EL (cell line): Measurements from ENCODE around the gene ERP27.
A peak's percentile ranks its signal among the peaks of the same experiment; 100 is the strongest.

Experiments used
- DNase-seq: peaks from one replicate; pipeline ENCODE4 v3.0.0-alpha.2; 2016

The ERP27 gene

GRCh38 chr12:14959463-14959862 is 21.1 kb upstream of the ERP27 start:
- DNase-seq, result no peak

- no peak for DNase-seq
Measured at GRCh38 chr12:14959126-14959440, 20.7 kb upstream of the ERP27 start.

GRCh38 chr12:14958361-14959125 is 20.2 kb upstream of the ERP27 start:
- no peak for DNase-seq

GRCh38 chr12:14957551-14958168 is 19.3 kb upstream of the ERP27 start:
- no peak for DNase-seq

GRCh38 chr12:14956905-14957304 is 18.6 kb upstream of the ERP27 start:
- DNase-seq, result no peak

DNA sequence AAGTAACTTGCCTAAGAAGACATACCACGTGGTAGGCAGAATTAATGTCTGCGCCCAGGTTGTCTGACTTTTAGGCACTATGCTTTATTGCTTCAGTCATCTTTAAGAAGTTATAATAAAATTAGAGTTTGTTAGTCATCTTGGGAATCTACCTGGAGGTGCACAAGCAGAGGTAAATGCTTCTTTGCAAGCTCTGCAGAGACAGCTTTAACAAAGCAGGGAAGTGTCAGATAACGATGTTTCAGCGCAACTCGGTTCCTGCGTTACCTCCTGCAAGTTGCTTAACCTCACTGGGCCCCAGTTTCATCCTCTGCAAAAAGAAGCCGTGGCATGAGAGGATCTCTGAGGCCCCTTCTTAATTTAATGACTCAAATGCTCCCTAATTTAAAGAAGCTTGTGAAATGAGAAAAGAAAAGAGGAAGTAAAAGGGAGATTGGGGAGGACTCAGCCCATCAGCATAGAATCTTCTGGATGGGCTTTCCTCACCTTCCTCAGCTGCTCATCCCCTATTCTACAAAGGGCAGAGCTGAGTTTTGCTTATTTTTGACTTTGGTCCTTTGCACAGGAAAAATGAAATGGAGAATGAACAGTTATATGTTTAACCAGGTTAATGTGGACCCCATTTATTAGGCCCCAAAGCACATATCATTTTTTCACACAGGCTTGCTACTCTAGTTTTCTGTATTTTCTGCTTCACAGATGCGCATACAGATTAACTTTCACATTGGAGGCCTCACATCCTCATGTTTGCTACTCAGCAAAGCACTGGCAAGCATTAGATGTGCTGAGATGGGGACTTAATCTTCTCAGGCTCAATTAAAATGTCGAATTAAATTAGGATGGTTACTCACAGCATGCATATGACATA is 17.9 kb upstream of the ERP27 start:
- no peak for DNase-seq

DNA sequence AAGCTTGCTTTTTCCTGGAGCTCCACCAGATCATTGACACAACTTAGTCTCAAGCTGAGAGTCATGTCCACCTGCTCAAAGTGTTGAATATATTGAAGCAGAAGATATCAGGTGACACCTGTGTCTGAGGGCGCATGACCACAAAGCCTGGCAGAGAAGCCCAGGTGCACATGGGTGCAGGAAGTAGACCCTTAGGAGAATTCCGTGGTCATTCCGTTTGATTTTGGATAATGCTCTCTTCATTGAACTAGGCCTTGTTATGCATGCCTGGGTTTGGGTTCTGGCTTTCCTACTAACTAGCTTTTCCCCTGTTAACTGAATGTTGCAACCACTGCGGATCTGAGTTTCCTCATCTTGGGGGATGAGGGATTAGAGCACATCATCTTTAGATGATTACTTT is 15.9 kb upstream of the ERP27 start:
- DNase-seq, result no peak

DNA sequence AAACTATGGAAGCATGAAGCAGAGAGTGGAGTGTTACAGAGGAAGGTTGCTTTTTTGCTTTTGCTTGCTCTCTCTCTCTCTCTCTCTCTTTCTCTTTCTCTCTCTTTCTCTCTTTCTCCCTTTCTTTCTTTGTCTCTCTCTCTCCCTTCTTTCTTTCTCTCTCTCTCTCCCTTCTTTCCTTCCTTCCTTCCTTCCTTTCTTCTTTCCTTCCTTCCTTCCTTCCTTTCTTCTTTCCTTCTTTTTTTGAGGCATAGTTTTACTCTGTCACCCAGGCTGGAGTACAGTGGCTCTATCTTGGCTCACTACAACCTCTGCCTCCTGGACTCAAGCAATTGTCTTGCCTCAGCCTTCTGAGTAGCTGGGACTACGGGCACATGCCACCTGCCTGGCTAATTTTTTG is 15.4 kb upstream of the ERP27 start:
- no peak for DNase-seq

GRCh38 chr12:14952299-14952921 is 14.1 kb upstream of the ERP27 start:
- DNase-seq, result peak; percentile 84

- no peak for DNase-seq
Measured at GRCh38 chr12:14951851-14952250, 13.5 kb upstream of the ERP27 start.

GRCh38 chr12:14950982-14951746 is 12.8 kb upstream of the ERP27 start:
- no peak for DNase-seq

DNA sequence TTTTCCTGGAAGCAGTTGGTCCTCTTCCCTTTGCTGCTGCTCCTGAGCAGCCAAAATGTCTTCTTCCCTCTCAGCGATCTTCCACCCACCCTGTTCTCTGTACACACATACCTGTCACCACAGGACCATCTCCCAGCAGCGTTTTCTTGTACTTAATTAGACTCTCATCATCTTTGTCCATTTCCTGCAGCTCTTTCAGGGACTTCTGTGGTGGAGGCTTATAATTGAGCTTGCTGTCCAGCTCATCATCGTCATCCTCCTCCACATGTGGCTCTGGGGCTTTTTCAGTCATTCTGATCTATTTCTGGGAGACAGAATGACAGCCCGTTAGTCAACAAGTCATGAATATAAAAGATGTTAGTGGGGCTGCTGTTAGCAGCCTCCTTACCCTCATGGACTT is 12.1 kb upstream of the ERP27 start:
- no peak for DNase-seq

GRCh38 chr12:14949631-14950030 is 11.3 kb upstream of the ERP27 start:
- DNase-seq, result no peak

DNA sequence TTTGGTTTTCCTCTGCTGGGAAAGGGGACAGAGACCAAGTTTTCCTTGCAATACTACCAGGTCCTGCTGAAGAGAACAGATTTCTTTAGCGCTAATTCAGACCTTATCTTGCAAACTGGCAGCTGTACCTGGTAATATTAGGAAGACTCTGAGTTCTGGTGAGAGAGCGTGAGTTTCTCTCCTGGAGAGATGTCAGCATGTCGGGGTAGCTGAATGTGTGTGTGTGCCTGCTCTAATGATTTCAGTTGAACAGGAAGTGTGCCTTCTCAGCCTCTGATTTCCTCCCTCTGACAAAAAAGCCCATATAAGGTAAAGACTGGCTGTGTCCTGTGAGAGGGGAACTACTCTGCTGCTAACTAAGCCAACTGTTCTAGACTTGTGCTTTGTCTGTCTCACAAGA is 10.3 kb upstream of the ERP27 start:
- peak; percentile 79 for DNase-seq

- peak; percentile 32 for DNase-seq
Measured at GRCh38 chr12:14946861-14947260, 8.5 kb upstream of the ERP27 start.

DNA sequence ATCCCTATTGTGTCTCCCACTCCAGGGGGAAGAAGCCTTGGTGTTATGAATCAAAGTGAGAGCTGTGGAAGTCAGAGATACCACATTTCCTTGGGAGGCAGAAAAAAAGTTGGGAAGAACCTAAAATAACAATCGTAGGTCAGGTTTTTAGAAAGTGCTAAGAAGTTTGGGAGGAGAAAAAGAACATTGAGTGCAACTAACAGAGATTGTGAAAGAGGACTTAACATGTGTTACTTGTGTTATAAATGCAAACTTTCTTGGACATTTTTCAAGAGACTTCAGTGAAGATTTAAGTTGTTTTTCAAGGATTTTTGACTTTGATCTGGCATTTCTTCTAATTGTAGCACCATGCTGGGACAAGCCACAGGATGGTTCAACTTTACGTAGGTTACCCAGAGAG is 7.8 kb upstream of the ERP27 start:
- DNase-seq, result no peak

DNA sequence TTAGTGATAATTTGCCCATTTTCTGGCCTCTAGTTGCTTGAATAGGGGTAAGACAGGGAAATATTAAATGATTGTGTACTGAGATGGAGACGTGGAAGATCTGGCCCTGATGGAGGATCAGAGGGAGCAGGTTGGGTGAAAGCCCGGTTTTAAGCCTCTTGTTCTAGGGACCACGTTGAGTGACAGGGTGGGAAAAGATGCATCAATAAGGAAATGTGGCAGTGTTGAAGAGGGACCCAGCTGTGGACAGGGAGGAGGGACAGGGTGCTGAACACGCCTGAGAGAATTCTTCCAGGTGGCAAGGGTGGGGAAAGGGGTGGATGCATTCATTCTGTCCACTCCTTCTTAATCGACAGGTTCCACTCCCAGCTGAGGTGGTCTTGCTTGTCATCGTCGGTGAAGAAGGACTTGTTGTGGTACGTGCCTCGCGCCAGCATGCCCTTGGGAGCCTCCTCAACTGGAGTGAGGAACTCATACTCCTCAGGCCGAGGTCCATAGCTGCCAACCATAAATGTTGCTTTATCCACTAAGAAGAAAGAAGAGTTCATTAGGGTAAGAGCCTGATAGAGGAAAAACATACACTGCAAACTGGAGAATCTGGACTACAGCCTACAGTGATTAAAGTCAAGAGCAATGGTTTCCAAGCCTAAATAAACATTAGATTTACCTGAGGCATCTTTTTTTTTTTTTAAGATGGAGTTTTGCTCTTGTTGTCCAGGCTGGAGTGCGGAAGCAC is 4.0 kb upstream of the ERP27 start:
- DNase-seq, result no peak

DNA sequence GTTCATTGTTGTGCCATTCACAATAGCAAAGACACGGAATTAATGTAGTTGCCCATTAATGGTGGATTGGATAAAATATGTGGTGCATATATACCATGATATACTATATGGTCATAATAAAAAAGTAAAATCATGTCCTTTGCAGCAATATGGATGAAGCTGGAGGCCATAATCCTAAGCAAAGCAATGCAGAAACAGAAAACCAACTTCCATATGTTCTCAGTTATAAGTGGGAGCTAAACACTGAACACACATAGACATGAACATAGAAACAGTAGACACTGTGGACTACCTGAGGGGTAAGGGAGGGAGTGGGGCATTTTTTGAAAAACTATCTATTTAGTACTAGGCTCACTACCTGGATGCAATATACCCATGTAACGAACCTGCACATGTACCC is 3.0 kb upstream of the ERP27 start:
- no peak for DNase-seq

GRCh38 chr12:14937689-14938088 is 648 bp downstream of the ERP27 start:
- no peak for DNase-seq

DNA sequence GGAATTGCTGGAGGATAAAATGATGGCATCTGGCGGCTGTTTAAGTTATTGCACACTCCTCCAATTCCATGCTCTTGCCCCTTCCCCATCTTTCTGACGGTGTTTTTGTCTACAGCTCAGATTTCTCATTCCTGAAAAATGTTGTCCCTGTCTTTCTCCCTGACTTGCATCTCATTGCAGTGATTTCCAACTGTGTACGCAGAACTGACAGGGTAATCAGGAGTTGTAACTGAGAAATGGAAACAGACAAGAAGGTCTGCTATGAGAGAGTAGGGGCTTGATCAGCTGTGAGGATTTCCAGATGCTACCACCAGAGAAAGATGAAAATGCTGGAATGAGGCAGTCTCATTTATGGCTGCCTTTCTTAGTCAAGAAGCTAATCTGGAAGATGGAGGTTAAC is 1.3 kb downstream of the ERP27 start:
- DNase-seq, result no peak

DNA sequence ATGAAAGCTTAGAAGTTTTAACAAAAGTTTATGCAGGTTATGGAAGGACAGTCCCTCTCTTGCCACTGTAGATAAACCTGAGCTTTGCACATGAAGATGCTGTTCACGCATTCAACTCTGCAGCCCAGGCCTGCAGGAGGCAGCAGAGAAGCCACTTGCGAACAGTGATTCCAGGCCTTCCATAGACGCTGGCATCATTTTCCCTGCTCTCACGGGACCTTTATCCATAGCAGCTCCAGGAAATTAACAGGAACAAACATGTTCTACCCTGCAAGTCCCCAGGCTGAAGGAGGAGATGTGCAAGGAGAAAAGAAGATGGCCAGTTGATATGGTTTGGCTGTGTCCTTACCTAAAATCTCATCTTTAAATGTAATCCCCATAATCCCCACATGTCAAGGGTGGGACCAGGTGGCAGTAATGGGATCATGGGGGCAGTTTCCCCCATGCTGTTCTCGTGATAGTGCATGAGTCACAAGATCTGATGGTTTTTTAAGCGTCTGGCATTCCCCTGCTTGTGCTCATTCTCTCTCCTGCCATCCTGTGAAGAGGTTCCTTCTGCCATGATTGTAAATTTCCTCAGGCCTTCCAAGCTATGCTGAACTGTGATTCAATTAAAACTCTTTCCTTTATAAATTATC is 2.0 kb downstream of the ERP27 start:
- no peak for DNase-seq

GRCh38 chr12:14935031-14935430 is 3.3 kb downstream of the ERP27 start:
- no peak for DNase-seq
